Measurements from ENCODE around the gene SNX25. TPM values are rescaled to one million over a fixed set of nuclear protein-coding genes. Genes with fewer than 3 reads are reported as not detected.

SNX25 gene
- total and polyA plus RNA-seq, 8 donors, result 2.6 to 36.8 (median 8.3) TPM

GRCh38 chr4:185254434-185254833 is 45.0 kb downstream of the SNX25 start:
- no peaks in the 10 kb centered on the region for H3K27me3 ChIP-seq
- no peaks in the 10 kb centered on the region for H3K36me3 ChIP-seq
- H3K4me3 ChIP-seq, result no peak overlapping the region
- intact Hi-C loops (cut with DNase I; ENCODE audit: low total_unique reads), result no loop called here
- H3K27ac ChIP-seq, result no peak overlapping the region
- TF ChIP-seq CTCF (IDR thresholded peaks at IDR 0.05) (no peak), EP300 (IDR thresholded peaks at IDR 0.05) (no peak), POLR2AphosphoS5 (IDR thresholded peaks at IDR 0.05) (no peak), POLR2A (IDR thresholded peaks at IDR 0.05) (no peak)
- WGBS, 5 donors, result 78 to 91% (median 81%) methylated on average over 5 of the region's 5 CpGs
- no peak for DNase-seq
- H3K4me1 ChIP-seq, result peaks cover 0 to 23% (median 6%) of the 10 kb centered on the region in 4 donors
- H3K9me3 ChIP-seq, result no peaks in the 10 kb centered on the region

DNA sequence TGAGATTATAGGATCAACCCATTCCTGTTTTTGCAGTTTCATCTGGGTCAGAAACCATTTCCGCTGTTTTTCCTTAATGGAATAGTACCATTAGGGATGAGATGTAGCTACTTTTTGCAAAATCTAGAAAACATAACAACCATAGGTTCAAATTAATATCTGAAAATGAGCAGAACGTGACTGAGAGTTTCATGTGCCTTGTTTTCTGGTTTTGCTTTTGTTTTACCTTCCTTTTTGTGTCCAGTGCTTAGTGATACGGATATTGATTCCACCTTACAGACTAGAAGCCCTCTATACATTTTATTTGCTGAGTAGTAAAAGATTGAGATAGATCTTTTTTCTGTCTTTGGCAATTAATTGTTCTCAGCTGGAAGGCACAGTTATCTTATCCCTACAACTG is 46.5 kb downstream of the SNX25 start:
- H3K27ac ChIP-seq, result peak overlapping the region in 1 of 5 donors; percentile 31
- no peaks in the 10 kb centered on the region for H3K9me3 ChIP-seq
- DNase-seq, result no peak
- no peaks in the 10 kb centered on the region for H3K36me3 ChIP-seq
- WGBS, 5 donors, result 29 to 94% (median 83%) methylated on average over 3 of the region's 3 CpGs
- H3K4me3 ChIP-seq, result no peak overlapping the region
- peaks cover 0 to 23% (median 6%) of the 10 kb centered on the region in 4 donors for H3K4me1 ChIP-seq
- TF ChIP-seq POLR2AphosphoS5 (IDR thresholded peaks at IDR 0.05), result no peak
- no peak for TF ChIP-seq POLR2A (IDR thresholded peaks at IDR 0.05)
- TF ChIP-seq CTCF (IDR thresholded peaks at IDR 0.05), result no peak
- no peak for TF ChIP-seq EP300 (IDR thresholded peaks at IDR 0.05)
- intact Hi-C loops (cut with DNase I; ENCODE audit: low total_unique reads), result no loop called here
- H3K27me3 ChIP-seq, result no peaks in the 10 kb centered on the region

GRCh38 chr4:185256446-185256845 is 47.0 kb downstream of the SNX25 start:
- peaks cover 0 to 17% (median 6%) of the 10 kb centered on the region in 4 donors for H3K4me1 ChIP-seq
- no peak for DNase-seq
- no peak overlapping the region for H3K27ac ChIP-seq
- H3K27me3 ChIP-seq, result no peaks in the 10 kb centered on the region
- 92 to 98% (median 97%) methylated on average over 3 of the region's 3 CpGs for WGBS, 5 donors
- no peaks in the 10 kb centered on the region for H3K9me3 ChIP-seq
- intact Hi-C loops (cut with DNase I; ENCODE audit: low total_unique reads), result no loop called here
- H3K4me3 ChIP-seq, result no peak overlapping the region
- no peak for TF ChIP-seq CTCF (IDR thresholded peaks at IDR 0.05)
- no peak for TF ChIP-seq POLR2AphosphoS5 (IDR thresholded peaks at IDR 0.05)
- TF ChIP-seq POLR2A (IDR thresholded peaks at IDR 0.05), result no peak
- no peak for TF ChIP-seq EP300 (IDR thresholded peaks at IDR 0.05)
- H3K36me3 ChIP-seq, result no peaks in the 10 kb centered on the region

GRCh38 chr4:185257086-185257485 is 47.7 kb downstream of the SNX25 start:
- TF ChIP-seq CTCF (IDR thresholded peaks at IDR 0.05) (no peak), EP300 (IDR thresholded peaks at IDR 0.05) (no peak), POLR2A (IDR thresholded peaks at IDR 0.05) (no peak), POLR2AphosphoS5 (IDR thresholded peaks at IDR 0.05) (no peak)
- peaks cover 0 to 12% (median 5%) of the 10 kb centered on the region in 4 donors for H3K4me1 ChIP-seq
- no peaks in the 10 kb centered on the region for H3K36me3 ChIP-seq
- no peak for DNase-seq
- H3K4me3 ChIP-seq, result no peak overlapping the region
- intact Hi-C loops (cut with DNase I; ENCODE audit: low total_unique reads), result no loop called here
- WGBS, 5 donors, result 72 to 85% (median 76%) methylated on average over 3 of the region's 3 CpGs
- no peak overlapping the region for H3K27ac ChIP-seq
- H3K27me3 ChIP-seq, result no peaks in the 10 kb centered on the region
- H3K9me3 ChIP-seq, result no peaks in the 10 kb centered on the region

Data from stomach (tissue), 9 donors.